ENCODE measurements around the gene SLAIN1.

The SLAIN1 gene

DNA sequence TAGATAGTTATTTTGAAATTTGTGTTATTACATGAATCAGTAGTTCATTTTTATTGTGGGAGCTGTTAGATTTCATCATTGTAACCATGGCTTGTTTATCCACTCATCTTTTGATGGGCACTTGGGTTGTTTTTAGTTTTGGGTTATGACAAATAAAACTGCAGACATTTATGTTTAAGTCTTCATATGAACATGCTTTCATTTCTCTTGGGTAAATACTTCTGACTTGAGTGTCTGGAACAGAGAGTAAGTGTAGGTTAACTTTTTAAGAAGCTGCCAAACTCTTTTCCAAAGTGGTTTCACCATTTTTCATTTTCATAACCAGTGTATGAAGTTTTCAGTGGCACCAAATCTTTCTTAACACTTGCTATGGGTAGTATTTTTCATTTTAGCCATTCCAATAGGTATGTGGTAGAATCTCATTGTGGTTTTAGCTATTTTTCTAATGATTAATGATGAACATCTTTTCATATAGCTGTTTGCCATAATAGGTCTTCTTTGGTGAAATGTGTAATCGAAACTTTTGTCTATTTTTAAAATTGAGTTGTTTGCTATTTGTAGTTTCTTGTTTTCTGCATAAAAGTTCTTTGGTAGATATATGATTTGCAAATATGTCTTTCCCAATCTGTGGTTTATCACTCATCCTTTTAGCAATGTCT is 17.9 kb downstream of the SLAIN1 start:
- FAIRE-seq: no peak

DNA sequence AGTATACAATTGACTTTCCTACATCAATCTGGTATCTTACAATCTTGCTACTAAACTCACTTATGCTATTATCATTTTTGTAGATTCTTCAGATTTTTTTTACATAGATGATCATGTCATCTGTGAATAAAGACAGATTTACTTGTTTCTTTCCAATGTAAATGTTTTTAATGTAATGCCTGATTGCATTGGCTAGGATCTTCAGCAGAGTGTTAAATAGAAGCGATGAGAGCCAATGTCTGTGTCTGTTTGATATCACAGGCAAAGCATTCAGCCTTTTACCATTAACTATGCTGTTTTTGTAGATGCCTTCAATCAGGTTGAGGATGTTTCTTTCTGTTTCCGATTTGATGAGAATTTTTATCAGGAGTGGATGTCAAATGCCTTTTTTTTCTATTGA is 19.2 kb downstream of the SLAIN1 start:
- FAIRE-seq: no peak

DNA sequence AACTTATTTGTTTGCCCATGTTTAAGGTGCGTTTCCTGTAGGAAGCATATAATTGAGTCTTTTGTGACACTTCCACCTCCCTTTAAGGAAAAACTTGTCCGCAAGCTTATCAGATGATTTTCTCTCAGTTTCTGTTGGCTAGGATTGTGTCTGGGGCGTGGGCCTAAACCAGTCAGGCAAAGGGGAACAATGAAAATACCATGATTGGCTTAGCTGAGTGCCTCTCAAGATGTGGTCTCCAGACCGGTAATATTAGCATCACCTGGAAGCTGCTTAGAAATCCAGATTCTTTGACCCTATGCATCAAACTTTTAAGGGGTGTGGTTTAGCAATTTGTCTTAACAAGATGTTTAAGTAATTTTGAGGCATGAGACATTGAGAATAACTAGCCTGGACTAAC is 20.0 kb downstream of the SLAIN1 start:
- no peak for FAIRE-seq

DNA sequence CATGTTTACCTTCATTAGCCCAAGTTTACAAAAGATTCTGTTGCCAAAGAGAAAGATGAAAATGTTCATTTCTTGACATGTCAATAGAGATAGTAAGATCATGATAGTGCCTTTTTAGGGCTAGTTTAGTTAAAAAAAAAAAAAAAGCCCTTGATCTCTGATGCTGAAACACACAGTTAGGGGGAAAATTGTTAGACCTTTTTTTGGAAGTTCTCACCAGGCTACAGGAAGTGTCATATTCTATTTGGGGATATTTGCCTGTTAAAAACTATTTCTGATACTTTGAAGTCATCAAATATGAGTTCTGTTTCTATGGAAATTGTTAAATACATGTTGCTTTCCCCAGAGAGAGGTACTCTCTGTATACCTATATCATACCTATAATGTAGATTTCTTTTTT is 21.6 kb downstream of the SLAIN1 start:
- no peak for FAIRE-seq

DNA sequence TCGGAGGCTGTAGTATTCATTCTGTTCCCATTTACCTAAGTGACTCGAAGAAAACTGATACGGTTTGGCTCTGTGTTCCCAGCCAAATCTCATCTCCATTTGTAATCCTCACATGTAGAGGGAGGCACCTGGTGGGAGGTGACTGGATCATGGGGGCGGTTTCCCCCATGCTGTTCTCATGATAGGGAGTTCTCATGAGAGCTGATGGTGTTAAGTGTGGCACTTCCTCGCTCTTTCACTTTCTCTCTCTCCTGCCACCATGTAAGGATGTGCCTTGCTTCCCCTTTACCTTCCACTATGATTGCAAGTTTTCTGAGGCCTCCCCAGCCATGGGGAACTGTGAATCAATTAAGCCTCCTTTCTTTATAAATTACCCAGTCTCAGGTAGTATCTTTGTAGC is 23.5 kb downstream of the SLAIN1 start:
- FAIRE-seq: no peak

DNA sequence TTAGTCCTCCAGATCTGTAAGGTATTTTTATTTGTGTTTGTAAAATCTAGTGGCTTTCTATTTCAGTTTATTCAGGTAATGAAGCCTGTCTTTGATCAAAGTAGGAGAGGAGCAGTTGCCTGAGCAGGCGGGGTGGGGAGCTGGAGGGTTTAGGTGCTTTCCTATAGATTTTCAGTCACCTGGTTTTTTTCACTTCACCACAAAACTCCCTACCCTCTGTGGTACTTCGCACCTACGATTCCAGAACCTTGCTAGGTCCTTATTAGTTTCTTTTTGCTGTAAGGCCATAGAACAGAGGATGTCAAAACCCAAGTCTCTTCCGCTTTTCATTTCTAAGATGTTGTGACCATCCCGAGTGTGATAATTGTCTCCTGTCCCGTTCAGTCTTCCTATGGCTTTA is 26.6 kb downstream of the SLAIN1 start:
- no peak for FAIRE-seq

DNA sequence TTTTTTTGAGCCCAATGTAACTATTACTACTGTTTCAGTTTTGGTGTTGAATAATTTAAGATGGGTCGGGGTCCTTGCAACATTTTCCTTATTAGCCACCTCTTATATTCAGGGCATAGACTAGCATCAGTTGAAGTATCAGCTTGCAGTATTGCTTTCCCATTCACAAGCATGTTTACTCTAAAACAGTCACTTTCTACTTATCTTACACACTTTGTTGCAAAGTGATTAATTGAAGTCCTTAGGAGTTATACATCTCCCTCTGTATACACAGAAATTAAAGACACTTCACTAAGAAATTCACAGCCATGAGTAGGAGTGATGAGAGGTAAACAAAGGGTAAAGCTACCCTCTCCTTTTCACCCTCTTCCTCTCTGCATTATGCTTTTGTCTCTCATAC is 27.6 kb downstream of the SLAIN1 start:
- no peak for FAIRE-seq

DNA sequence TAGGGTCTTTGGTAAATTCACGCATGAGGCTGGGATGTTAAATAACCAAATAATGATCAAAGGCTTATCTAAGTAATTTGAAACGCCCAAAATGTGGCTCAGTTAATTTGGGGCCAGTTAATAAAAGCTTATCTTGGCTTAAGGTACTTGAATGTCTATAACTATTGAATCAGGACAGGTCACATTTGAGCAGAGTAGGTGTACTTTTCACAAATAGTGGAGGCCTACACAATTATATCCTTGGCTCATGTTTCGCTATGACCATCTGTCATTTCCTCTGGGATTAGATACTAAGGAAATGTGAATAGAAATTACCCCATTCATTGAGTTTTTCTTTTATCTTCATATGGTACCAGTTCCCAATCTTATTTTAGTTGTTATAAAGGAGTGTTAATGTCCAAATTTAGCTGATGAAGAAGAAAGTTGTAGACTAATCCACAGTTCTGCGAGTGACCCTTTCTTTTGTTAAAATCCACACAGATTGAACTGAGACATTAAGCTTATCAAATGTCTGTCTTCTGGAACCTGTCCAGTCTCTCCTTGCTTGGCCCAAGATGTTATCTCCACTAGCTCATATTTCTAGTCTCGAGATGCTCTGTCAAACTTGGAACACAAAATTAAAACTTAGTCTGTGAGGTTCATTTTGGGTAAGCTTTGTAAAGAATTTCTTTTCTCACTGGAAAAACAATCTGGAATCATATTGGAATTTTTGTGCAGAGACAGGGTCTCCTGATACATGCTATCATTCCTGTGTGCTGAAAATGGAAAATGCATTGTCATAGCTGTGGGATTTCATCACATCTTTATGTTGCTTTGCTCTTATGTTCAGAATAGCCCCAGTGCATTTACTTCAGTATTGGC is 31.0 kb downstream of the SLAIN1 start:
- FAIRE-seq: no peak

DNA sequence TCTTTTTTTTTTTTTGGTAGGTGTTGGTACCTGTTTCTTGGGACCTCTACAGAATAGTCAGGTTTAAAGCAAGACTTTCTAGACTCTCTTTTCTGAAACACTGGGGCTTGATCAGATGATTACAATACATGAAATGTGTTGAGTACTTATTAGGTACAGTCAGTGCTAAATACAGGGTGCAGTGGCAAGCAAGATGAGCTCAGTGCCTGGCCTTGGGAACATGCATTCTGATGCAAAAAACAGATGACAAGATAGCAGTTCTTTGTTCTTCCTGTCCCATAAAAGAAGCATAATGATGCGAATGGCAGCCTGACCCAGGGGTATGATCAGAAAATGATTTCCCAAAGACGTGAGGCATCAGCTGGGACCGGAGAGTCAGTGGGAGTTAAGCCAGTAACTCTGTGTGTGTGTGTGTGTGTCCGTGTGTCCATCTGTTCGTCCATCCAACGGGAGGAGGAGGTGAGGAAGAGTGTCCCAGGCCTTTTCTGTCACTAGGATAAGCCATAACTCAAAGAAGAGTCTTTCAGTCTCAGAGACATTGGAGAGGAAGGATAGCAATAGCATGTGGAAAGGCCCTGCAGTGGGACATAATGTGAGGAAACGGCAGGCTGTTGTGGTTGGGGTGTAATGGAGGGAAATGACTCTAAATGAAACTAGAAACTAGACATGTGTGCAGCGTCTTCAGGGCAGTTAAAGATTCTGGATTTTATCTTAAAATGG is 32.2 kb downstream of the SLAIN1 start:
- no peak for FAIRE-seq

DNA sequence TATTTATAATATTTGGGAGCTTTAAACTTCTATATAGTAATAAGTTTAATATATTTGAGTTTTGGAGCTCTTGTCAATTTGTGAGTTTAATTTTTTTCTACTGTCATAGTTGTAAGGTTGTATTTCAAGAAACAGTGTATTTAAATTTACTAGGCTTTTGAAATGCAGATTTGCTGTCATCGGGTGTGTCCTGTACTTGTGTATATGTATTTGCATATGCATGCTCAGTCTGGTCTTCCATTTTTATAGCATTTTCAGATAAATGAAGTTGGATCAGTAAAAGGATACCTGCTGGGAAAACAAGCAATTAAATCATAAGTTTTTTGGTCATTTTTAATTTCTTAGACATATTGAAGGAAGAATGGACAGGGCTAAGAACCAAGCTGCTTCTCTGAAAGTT is 33.1 kb downstream of the SLAIN1 start:
- no peak for FAIRE-seq

DNA sequence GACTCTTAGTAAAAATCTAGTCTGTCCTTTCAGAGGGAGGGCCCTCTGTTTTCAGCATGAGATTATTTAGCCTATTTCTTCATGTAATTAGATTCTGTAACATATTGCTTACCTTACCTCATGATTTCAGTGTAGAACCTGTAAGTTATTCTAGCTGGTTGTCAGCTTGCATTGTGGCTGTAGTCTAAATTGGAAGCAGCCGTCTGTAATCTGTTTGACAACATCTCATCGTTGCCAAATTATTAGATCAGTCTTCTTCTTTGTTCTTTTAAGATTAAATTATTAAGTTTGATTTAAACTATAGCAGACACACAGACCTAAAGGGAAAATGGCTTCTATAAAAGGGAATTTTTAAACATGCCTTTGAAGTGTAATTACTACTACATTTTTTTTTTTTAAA is 34.8 kb downstream of the SLAIN1 start:
- FAIRE-seq: no peak

DNA sequence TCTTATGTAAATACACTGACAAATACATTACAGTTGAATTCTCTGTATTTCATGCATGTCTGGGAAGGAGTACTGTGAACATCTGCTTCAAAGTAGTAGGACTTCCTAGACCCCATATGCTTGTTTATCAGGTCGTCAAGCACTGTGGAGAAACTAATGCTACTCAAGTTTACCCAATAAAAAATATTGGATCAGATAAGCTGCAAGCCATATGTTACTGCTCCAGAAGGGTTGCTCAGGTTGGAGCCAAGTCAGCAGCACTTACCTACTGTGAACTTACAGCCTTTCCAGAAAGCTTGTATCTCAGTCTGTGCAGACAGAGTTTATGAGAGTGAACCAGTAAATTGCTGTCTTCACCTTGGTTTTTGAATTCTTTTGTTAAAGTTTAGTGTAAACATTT is 36.2 kb downstream of the SLAIN1 start:
- no peak for FAIRE-seq

DNA sequence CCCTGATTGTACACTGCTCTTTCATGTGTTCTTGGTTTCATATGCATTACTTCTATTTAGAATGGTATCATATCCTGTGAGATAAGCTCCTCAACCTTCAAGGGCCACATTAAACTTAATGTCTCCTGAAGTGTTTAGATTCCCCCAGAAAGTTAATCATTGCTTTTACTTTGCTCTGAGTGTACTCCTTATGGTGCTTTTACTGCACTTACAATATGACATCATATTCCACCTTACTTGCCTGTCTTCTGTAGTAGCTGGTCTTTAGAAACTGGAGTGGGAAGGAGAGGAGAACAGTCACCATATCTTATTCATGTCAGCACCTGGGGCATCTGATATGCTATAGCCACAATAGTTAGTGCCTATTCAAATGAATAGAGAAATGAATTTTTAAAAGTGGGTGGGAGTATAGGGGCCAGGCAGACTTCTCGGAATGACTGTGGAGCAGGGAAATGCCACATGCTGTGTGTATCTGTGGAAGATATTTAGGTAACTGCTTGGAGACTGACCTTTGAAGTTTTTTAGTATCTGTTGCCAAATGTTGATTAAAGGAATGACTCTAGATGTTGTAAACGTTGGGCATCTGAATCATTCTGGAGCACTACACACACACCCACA is 40.2 kb downstream of the SLAIN1 start:
- FAIRE-seq: no peak

DNA sequence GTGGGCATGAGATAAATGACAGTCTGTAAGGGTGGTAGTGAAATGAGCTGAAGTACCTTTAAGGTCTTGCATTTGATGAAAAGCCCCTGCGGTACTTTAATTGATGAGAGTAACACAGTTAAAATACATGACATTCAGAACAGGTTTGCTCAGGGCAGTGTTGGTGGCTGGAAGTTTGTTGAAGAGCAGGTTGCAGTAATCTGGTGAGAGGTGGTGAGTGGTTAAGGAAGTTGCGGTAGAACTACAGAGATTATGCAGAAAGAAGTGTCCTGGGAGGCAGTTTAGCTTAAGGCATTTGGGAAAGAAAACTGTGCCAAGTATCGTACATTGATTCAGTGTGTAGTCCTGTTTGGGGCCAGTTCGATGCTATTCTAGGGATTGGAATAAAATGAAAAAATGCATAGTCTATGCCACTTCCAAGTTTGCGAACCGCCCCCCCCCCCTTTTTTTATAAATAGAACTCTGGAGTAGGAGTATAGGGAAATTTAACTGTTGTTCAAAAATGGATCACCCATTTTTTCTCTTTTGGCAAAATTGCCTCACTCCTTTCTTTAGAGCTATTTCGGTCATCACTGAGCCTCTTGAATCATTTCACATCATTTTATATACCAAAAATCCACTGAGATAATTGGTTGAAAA is 42.7 kb downstream of the SLAIN1 start:
- no peak for FAIRE-seq

DNA sequence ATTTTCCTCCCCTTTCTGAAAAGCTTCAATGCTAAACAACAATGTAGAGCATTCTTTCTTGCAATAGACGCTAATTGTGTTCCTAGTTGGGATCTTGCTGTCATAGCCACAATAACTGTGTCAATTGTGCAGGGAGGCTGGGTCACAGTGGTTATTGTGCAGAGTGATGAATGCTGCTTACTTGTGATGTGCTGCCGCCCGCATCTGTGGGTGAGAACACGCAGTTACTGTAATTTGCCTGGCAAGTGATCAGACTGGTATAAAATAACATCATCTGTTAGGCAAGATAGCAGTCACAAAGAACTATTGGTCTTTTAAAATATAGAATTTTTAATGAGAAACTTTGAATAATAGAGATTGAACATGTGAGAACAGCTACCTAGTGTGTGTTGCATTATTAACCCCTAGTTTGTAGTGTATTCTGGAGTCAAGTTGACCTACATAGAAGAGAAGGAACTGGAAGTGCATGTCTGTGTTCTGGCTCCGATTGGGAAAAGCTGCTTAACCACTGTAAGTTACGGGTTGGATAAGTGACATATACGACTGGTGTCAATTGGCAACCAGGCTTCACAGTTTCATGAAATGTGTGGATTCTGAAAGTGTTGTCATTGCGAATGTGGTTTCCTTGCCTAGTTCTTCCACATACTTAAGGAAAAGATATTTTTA is 43.6 kb downstream of the SLAIN1 start:
- FAIRE-seq: no peak

DNA sequence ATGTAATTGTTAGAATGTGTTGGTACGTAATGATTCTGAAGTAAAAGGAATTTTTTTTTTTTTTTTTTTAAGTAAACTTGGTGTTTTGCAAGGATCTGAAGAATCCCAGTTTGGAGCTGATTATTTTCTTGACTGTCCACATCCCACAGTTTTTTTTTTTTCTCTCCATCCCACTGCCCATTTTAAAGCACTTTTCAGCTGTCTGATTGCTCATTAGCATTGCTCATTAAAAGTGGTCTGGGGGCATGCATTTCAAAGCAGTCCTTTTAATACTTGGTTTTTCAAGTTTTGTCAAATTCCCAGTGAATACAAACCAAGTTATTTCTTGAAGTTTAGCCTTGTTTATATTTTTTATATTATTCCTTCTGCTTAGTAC is 44.1 kb downstream of the SLAIN1 start:
- FAIRE-seq: no peak

DNA sequence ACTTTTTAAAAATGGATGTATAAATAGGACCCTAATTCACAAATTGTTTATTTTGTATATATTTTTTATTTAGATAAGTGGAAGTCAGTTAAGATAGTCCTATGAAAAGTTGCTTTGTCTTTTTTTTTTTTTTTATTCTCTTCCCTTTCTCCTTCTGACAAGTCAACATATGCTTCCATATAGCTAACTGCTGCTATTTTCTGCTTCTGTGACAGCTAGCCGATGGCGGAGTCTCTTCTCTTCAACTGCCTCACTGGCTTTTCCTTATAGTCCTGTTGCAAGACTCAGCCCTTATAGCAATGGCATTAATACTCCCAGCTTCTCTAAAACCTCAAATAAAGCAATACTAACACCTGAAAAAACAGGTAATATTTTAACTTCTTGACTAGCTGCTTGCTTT is 45.3 kb downstream of the SLAIN1 start:
- FAIRE-seq: no peak

DNA sequence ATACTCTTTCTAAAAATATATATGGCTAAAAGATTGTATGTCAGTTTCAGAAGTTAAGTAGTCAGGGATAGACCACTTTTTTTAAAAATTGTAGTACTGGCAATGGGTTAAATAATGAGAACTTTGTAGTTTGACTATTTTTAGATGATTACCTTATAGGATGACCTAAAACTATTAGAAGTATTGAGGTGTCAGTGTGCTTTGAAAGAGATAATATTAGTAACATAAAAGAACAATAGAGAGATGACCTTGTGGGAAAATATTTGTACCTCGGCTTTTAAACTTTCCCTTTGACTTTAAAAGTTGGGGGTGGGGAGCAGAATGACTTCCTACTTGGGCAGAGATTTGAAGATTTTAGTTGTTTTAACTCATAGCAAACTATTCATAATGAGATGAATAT is 48.3 kb downstream of the SLAIN1 start:
- FAIRE-seq: no peak

DNA sequence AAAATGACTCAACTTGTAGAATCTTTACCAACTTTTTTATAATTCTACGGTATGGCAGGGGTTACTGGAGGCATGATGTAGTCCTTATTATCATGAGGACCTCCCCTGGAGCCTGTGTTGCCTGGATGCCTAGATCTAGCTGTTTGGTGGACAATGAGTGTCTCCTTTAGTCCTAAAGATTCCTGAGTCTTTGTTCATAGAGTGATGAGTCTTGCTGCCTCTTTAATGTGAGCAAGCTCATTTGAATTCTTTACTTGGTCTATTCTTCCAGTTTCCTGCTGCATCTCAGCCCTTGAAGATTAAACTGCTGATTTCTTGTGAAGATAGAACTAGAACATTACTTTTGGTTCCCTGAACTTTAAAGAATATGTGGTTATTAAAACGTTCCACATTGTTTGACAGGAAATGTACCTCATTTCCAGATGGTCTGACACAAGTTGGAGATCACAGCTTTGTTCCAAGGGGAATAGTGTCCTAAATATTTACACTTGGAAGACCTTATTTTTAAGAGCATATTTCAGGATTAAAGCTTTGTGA is 51.9 kb downstream of the SLAIN1 start:
- FAIRE-seq: no peak

DNA sequence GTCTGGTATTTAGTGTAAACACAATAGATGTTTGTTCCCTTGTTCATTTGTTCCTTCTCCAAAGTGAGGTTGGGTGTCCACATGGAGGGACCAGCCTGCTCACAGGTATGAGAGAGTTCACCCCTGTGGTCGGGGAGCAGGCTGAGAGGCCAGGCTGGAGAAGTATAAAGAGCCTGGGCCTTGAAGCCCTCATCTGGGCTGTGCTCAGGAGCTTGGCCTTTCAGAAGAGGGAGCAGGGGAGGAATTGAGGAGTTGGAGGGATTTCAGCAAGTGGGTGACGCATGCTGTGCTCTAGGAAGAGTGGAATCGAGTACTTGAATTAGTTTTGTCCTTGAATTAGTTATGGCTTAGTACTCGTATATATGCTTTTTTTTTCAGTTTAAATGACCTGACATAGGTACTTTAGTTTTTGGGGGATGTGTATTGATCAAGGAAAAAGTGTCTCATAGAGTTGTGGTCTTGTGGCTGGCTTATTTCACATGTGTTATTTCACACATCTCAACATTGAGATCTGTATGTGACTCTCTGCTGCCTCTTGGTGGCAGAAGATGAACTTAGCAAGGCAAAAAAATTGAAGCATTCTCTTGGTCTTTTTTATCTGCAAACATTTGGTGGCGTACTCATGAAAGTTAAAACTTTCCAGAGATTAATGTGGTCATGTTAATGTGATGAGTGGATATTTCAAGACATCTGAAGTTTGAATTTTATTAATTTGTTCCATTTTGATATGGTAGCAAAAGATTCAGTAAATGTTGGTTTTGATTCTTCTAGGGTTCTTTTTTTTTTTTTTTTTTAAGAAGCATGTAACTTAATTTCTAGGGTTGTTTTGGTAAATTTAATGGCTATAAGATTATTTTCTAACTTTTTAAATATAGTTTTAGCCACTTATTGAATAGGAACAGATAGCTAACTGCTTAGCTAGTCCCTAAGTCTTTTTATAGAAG is 54.3 kb downstream of the SLAIN1 start:
- FAIRE-seq: peak; percentile 97

DNA sequence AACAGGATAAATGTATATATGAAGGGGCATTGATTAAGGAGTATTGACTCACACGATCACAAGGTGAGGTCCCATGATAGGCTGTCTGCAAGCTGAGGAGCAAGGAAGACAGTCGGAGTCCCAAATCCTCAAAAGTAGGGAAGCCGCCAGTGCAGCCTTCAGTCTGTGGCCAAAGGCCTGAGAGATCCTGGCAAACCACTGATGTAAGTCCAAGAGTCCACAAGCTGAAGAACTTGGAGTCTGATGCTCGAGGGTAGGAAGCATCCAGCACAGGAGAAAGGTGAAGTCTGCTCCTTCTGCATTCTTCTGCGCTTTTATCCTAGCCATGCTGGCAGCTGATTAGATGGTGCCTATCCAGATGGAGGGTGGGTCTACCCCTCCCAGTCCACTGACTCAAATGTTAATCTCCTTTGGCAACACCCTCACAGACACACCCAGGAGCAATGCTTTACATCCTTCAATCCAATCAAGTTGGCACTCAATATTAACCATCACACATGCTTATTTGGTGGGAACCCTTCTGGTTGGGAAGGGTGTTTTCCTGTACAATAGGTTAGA is 55.1 kb downstream of the SLAIN1 start:
- no peak for FAIRE-seq

All from A204.1 (cell line).